Ramos (cell line): ENCODE measurements around the gene PMEL.

Experiments
- in situ Hi-C: fragments of 300-500 bp; cut with MboI; formaldehyde crosslinking; loops from one replicate; pipeline ENCODE4 v1.14.3; 2022; ENCODE audit warnings: low sequenced_read_pairs; ENCODE audit not compliant: unreplicated experiment

The PMEL gene

GRCh38 chr12:55946553-55946952, 19.3 kb downstream of the PMEL start:
- in situ Hi-C loops: no loop called here

DNA sequence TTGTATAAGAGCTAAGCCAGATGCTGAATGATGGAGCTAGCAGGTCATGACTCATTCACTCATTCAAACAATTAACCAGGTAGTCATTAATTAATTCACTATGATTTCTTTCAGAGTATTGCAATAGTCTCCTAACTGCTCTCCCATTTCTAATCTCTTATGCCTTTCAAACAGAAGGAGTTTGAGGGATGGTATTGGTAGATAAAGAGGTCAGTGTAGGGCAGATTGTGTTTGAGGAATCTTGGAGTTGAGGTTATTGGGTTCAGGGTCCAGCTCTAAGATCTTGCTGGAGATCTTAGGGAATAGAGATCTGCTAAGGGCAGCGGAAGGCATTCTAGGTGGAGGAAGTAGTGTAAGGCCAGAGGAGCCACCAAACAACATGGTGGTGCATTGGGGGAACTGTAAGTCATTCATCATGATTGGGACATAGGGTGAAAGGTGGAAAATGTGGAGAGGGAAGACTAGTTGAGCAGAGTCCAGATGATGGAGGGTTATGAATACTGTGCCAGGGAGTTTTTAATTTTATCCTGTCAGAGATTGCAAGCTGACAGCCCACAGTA, 23.2 kb downstream of the PMEL start:
- in situ Hi-C loops: loop anchor here (5.0 kb wide), 1 partner anchor 195 kb away; no protein-coding TSS in a partner anchor

GRCh38 chr12:55942055-55942454, 23.8 kb downstream of the PMEL start:
- in situ Hi-C loops: loop anchor here (5.0 kb wide), 1 partner anchor 195 kb away; no protein-coding TSS in a partner anchor

DNA sequence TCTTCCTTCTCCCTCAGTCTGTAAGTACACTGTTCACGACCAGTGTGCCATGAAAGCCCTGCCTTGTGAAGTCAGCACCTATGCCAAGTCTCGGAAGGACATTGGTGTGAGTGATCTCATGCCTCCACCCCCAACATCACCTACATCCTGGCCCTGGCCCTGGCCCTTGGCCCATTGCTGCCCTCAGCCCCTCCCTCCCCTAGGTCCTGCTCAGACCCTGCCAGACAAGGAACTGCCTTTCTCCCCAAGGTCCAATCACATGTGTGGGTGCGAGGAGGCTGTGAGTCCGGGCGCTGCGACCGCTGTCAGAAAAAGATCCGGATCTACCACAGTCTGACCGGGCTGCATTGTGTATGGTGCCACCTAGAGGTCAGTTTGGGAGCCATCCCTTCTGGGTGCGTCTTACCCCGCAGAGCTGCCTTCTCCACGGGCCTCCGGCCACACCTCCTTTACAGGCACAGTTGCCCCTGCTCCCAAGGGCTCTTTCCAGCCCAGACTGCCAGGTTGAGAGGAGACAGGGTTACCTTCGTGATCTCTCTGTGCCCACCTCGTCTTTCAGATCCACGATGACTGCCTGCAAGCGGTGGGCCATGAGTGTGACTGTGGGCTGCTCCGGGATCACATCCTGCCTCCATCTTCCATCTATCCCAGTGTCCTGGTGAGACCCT, 25.6 kb downstream of the PMEL start:
- in situ Hi-C loops: loop anchor here (5.0 kb wide), 1 partner anchor 193 kb away; no protein-coding TSS in a partner anchor

DNA sequence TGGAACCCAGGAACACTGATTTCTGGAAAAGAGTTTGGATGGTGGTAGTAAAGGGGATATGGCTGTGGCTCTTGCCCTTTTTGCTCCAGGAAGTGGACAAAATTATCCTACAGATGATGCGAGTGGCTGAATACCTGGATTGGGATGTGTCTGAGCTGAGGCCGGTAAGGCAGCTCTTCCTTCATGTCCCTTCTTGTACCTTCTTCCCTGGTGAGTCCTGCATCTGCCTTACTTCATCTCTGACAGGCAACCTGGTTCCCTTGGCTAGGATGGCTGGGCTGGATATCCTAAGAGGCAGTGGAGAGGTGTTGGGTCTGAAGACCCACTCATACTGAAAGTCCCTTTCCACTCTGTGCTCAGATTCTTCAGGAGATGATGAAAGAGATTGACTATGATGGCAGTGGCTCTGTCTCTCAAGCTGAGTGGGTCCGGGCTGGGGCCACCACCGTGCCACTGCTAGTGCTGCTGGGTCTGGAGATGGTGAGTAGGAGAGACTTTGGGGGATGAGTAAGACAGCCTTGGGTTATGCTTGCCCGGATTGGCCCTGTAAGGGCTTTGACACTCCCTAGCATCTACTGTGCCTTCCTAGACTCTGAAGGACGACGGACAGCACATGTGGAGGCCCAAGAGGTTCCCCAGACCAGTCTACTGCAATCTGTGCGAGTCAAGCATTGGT, 26.9 kb downstream of the PMEL start:
- in situ Hi-C loops: no loop called here

DNA sequence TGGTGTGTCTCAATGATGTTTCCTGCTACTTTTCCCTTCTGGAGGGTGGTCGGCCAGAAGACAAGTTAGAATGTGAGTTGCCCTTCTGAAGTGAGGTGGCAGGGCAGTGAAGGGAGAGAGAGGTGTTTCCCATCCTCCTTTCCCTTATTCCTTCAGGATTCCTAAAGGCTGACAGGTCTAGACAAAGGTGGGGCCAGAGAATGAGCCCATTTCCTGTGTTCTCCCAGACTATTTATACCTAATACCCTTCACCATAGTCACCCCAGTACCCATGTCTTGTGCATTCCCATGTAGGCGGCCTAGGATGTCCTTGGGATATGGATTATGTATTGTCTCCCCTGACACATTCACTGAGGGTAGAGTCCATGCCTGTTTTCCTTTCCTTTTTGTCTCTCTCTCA, 27.9 kb downstream of the PMEL start:
- in situ Hi-C loops: no loop called here

GRCh38 chr12:55935738-55936151, 30.1 kb downstream of the PMEL start:
- in situ Hi-C loops: no loop called here

- in situ Hi-C loops: no loop called here
Observed at GRCh38 chr12:55934773-55935172, 31.1 kb downstream of the PMEL start.

DNA sequence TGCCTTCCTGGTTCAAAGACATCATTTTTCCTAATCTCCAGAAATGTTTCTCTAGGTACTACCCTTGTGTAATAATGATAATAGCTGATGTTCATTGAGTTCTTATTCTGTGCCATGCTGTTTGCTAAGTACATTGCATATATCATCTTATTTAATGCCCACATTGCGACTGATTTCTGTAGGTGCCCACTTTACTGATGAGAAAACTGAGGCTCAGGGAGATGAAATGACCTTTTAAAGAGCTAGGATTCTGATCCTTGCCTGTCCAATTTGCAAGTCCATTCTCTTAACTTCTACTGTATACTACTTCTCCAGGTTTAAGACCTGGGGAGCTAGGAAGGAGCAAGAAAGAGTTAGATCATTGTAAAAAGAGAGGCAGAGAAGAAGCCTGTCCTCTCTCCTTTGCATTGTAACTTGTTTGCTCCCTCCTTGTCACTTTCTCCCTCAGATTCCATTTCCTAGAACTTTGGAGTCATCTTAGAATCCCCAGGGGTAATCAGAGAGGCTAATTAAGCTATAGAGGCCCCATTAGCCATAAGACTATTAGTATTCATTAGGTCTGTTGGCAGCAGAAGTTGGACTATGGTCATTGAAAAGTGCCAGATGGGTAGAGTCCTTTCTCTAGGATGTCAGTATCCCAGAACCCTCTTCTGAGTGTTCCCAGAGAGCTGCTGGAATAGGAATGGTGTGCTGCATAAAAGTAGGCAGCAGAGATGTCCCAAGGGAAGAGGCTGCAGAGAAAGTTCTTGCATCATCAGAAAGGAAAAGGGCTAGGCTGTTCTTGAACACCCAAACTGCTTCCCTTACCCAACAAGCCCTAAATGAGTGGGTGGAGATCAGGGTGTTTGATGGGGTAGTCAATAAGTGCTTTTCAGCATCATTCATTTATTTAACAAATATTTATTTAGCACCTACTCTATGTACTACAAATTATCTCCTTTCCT, 31.8 kb downstream of the PMEL start:
- in situ Hi-C loops: no loop called here

GRCh38 chr12:55933169-55933798, 32.6 kb downstream of the PMEL start:
- in situ Hi-C loops: no loop called here

GRCh38 chr12:55932551-55932910, 33.3 kb downstream of the PMEL start:
- in situ Hi-C loops: no loop called here

GRCh38 chr12:55931780-55932550, 33.9 kb downstream of the PMEL start:
- in situ Hi-C loops: no loop called here

DNA sequence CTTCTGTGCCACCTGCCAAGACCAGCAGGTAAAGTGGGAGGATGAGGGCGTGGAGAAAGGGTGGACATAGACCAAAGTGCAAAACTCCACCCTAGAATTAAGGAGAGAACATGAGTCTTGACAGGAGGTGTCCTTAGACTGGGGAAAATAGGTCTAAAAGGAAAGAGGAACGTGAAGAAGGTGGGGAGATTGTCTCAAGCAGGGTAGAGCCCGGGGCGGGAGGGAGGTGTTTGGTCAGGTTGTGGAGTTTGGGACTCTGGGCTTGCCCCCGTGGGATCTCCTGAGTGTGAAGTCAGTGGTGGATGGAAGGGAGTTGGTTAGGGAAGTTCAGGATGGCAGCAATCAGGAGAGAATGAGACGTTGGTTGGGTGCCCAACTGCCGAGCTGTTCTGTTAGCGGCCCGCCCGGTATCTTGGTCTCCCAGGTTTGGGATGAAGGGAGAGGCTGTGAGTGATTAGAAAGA, 34.5 kb downstream of the PMEL start:
- in situ Hi-C loops: no loop called here

- in situ Hi-C loops: no loop called here
Observed at GRCh38 chr12:55930771-55931316, 35.0 kb downstream of the PMEL start, which contains the start of gene DGKA. DGKA (plus strand) TSS chr12:55931162; CDS start chr12:55936504, 5,342 bp downstream.

DNA sequence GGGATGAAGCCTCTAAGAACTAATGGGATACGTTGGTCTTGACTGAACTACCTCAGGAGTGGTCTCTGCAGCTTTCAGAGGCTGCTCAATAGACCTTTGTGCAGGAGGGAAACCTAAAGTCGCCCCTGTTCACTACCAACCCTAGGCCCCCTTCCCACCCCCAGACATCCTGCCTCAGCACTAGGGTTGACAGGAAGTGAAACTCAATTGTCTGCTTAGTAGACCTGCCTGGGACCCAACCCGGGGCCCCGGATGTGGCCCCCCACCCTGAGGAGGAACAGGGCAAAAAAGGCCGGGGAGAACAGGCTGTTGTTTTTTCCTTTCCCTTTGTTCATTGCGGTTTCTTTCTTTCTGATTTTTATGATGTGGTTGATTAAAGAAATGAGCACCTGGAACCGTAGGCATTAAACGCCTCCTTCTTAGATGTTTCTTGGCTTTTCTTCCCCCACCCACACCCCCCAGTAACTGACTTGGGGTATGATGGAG, 36.5 kb downstream of the PMEL start:
- in situ Hi-C loops: no loop called here

DNA sequence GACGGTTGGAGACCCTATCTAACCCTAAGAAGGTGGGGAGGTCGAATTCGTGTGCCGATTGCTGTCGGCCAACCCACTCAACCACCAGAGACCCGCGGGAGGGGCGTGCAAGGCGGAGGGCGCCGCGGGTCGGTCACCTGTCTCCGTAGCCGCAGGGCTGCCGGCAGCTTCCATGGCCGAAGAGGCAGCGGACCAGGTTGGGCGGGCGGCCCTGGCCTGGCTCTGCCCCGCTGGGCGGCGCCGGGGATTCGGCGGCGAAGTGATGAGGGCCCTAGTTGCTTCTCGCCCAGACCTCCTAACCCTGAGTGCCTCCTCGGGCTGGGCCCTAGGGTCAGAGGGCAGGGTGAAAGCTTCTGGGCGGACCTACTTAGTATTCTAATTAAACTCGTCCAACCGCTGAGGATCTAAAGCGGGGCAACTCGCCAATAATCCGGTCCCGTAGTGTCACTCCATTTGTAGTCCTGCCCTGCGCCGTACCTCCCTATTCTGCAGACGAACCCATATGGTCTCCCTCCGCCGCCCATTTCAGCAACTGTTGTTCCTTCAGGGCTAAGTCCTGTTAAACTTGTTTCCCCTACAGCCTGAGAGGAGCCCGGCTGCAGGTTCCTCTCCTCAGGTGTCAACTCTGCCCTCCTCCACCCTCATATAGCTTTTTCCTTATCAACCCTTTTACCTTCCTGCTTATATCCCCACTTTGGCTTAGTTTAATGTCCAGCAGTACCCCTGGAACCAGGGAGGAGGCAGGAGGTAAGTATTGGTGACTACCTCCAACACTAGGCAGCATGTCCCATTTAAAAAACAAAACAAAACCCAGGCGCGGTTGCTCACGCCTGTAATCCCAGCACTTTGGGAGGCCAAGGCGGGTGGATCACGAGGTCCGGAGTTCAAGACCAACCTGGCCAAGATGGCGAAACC, 38.0 kb downstream of the PMEL start, which contains the start of gene PYM1:
TSS of gene PYM1 (minus strand) at position 307 of the 915 bp plus-strand sequence. CDS start at position 174, 133 bp downstream.
- in situ Hi-C loops: no loop called here
